NCI-H2196 (cell line): ENCODE measurements around the gene TTC9.
"Not testable (repeated sequence)": the region's sequence is repeated elsewhere in the genome, so short reads cannot be mapped to it uniquely, and the experiment has no call there.

ENCODE experiments used
- DNase-seq: peaks from one replicate; lab custom pipeline; 2025; ENCODE audit not compliant: unreplicated experiment; lab: John Stamatoyannopoulos, UW

Gene TTC9

GRCh38 chr14:70671652-70672644, 30.2 kb downstream of the TTC9 start:
- no peak for DNase-seq

- no peak for DNase-seq
These were observed 35.6 kb downstream of the TTC9 start for GRCh38 chr14:70677341-70677740.

- DNase-seq, result no peak
These were observed 39.0 kb downstream of the TTC9 start for GRCh38 chr14:70680748-70681147.

- DNase-seq, result no peak
These were observed 42.3 kb downstream of the TTC9 start for GRCh38 chr14:70683983-70684382.

- no peak for DNase-seq
These were observed 43.9 kb downstream of the TTC9 start for GRCh38 chr14:70685474-70686197.

GRCh38 chr14:70692210-70692609, 50.5 kb downstream of the TTC9 start:
- no peak for DNase-seq

- DNase-seq, result no peak
These were observed 54.3 kb downstream of the TTC9 start for GRCh38 chr14:70696026-70696425.

- no peak for DNase-seq
These were observed 56.0 kb downstream of the TTC9 start for GRCh38 chr14:70697701-70698100.

- no peak for DNase-seq
These were observed 56.6 kb downstream of the TTC9 start for GRCh38 chr14:70698288-70698687.

GRCh38 chr14:70699646-70700045, 57.9 kb downstream of the TTC9 start:
- DNase-seq, result no peak

- DNase-seq, result no peak
These were observed 59.4 kb downstream of the TTC9 start for GRCh38 chr14:70700955-70701585.

GRCh38 chr14:70701610-70702009, 59.9 kb downstream of the TTC9 start:
- no peak for DNase-seq

- no peak for DNase-seq
These were observed 60.4 kb downstream of the TTC9 start for GRCh38 chr14:70702161-70702560.

- not testable (repeated sequence) for DNase-seq
These were observed 62.0 kb downstream of the TTC9 start for GRCh38 chr14:70703621-70704168.

- DNase-seq, result no peak
These were observed 63.2 kb downstream of the TTC9 start for GRCh38 chr14:70704960-70705359.

GRCh38 chr14:70706177-70706576, 64.5 kb downstream of the TTC9 start:
- no peak for DNase-seq

- DNase-seq, result peak; percentile 43
These were observed 65.7 kb downstream of the TTC9 start for GRCh38 chr14:70707138-70708038.

- DNase-seq, result no peak
These were observed 67.2 kb downstream of the TTC9 start for GRCh38 chr14:70708717-70709570.

GRCh38 chr14:70709726-70710382, 68.1 kb downstream of the TTC9 start:
- peak; percentile 57 for DNase-seq
